IMR-90 (cell line): Measurements from ENCODE around the gene PSMC3. TPM values are rescaled to one million over a fixed set of nuclear protein-coding genes. Genes with fewer than 3 reads are reported as not detected.

Experiments used
- ATAC-seq: fragments of 200-7000 bp; cut with Tn5 transposase; 2 replicates; pipeline ENCODE4 v1.9.1; 2020; ENCODE audit warnings: low read depth, mild to moderate bottlenecking, moderate library complexity
- BruUV-seq: library from RNA; stranded (reverse); fragments of 400-500 nt; replicated peaks from 2 replicates; lab custom pipeline; 2021; lab: Mats Ljungman, UMichigan
- CTCF ChIA-PET: fragments of 300-600 bp; formaldehyde crosslinking; extraction: SDS; loops from one replicate; lab custom pipeline; 2021; ENCODE audit warnings: antibody characterized with exemption; lab: Yijun Ruan, JAX
- POLR2A ChIA-PET: fragments of 300-600 bp; sonication (Branson Sonifier 250); formaldehyde crosslinking; loops from one replicate; lab custom pipeline; 2022; ENCODE audit warnings: antibody characterized with exemption; ENCODE audit not compliant: unreplicated experiment; lab: Charles Lee
- DNase-seq: peaks from one replicate; pipeline ENCODE4 v3.0.0; 2013
- H2AFZ ChIP-seq: replicated peaks from 2 replicates; pipeline ENCODE3; 2013; ENCODE audit warnings: low read length, mild to moderate bottlenecking; ENCODE audit not compliant: poor library complexity
- H2AK5ac ChIP-seq: 2 replicates; pipeline ENCODE4 v1.6.1; 2013; ENCODE audit warnings: low read depth, low read length, inconsistent platforms
- H2AK9ac ChIP-seq: replicated peaks from 2 replicates; pipeline ENCODE3; 2013; ENCODE audit warnings: mild to moderate bottlenecking, low read depth, low read length, moderate library complexity; ENCODE audit not compliant: poor library complexity
- H2BK120ac ChIP-seq: 2 replicates; pipeline ENCODE4 v1.6.1; 2013; ENCODE audit warnings: low read depth, low read length, inconsistent platforms
- H2BK15ac ChIP-seq: 3 replicates; pipeline ENCODE4 v1.6.1; 2013; ENCODE audit warnings: low read depth, low read length, inconsistent platforms
- H2BK20ac ChIP-seq: 2 replicates; pipeline ENCODE4 v1.6.1; 2013; ENCODE audit warnings: low read depth, mild to moderate bottlenecking, inconsistent platforms, low read length, moderate library complexity
- H2BK5ac ChIP-seq: 2 replicates; pipeline ENCODE4 v1.6.1; 2013; ENCODE audit warnings: mild to moderate bottlenecking, low read depth, low read length, inconsistent platforms; ENCODE audit not compliant: poor library complexity, severe bottlenecking
- H3K14ac ChIP-seq: replicated peaks from 2 replicates; pipeline ENCODE4 v1.6.1; 2013; ENCODE audit warnings: low read depth, low read length, inconsistent platforms
- H3K18ac ChIP-seq: 2 replicates; pipeline ENCODE4 v1.6.1; 2013; ENCODE audit warnings: low read depth, low read length, control low read depth
- H3K23ac ChIP-seq: 2 replicates; pipeline ENCODE4 v1.6.1; 2013; ENCODE audit warnings: low read depth, low read length, inconsistent platforms
- H3K27ac ChIP-seq: 2 replicates; pipeline ENCODE4 v1.5.1; 2013; ENCODE audit warnings: mild to moderate bottlenecking, control low read depth, low read length; ENCODE audit not compliant: insufficient read depth
- H3K27me3 ChIP-seq: 2 replicates; pipeline ENCODE4 v1.6.1; 2013; ENCODE audit warnings: low read length; ENCODE audit not compliant: control insufficient read depth, insufficient read depth
- H3K36me3 ChIP-seq: 2 replicates; pipeline ENCODE4 v1.6.1; 2013; ENCODE audit warnings: low read length, mixed read lengths; ENCODE audit not compliant: control insufficient read depth, insufficient read depth
- H3K4ac ChIP-seq: 2 replicates; pipeline ENCODE4 v1.6.1; 2013; ENCODE audit warnings: low read depth, low read length, inconsistent platforms
- H3K4me1 ChIP-seq: 2 replicates; pipeline ENCODE4 v1.6.1; 2013; ENCODE audit warnings: low read length, mixed read lengths; ENCODE audit not compliant: control insufficient read depth, insufficient read depth
- H3K4me2 ChIP-seq: 2 replicates; pipeline ENCODE4 v1.6.1; 2013; ENCODE audit warnings: low read depth, mild to moderate bottlenecking, control low read depth, low read length, moderate library complexity
- H3K4me3 ChIP-seq: 2 replicates; pipeline ENCODE4 v1.5.1; 2013; ENCODE audit warnings: low read depth, mild to moderate bottlenecking, control low read depth, low read length, moderate library complexity; ENCODE audit not compliant: insufficient read depth
- H3K56ac ChIP-seq: 2 replicates; pipeline ENCODE4 v1.6.1; 2013; ENCODE audit warnings: low read length, inconsistent platforms; ENCODE audit not compliant: insufficient read depth; ENCODE audit errors: extremely low read depth
- H3K79me1 ChIP-seq, 2 experiments: 2 replicates each; pipeline ENCODE4 v1.6.1; 2013; ENCODE audit warnings: low read length in 2 of 2, inconsistent platforms in 1 of 2, low read depth in 1 of 2
- H3K9ac ChIP-seq: 2 replicates; pipeline ENCODE4 v1.6.1; 2013; ENCODE audit warnings: low read depth, low read length, control low read depth
- H3K9me1 ChIP-seq: 2 replicates; pipeline ENCODE4 v1.6.1; 2013; ENCODE audit warnings: low read length, inconsistent platforms; ENCODE audit not compliant: insufficient read depth
- H3K9me3 ChIP-seq: 2 replicates; pipeline ENCODE4 v1.6.1; 2013; ENCODE audit warnings: low read length; ENCODE audit not compliant: control insufficient read depth, insufficient read depth
- H4K20me1 ChIP-seq: 2 replicates; pipeline ENCODE4 v1.6.1; 2013; ENCODE audit warnings: low read length, inconsistent platforms; ENCODE audit not compliant: insufficient read depth
- H4K5ac ChIP-seq: 2 replicates; pipeline ENCODE4 v1.6.1; 2013; ENCODE audit warnings: mild to moderate bottlenecking, low read depth, low read length, control low read depth
- H4K8ac ChIP-seq, 2 experiments: 2 replicates each; pipeline ENCODE4 v1.6.1; 2013; ENCODE audit warnings: low read depth in 2 of 2, low read length in 2 of 2, control low read depth in 1 of 2, inconsistent platforms in 1 of 2
- H4K91ac ChIP-seq: 2 replicates; pipeline ENCODE4 v1.6.1; 2013; ENCODE audit warnings: low read depth, low read length, inconsistent platforms; ENCODE audit not compliant: insufficient read depth
- BHLHE40 ChIP-seq: fragments of 150-350 bp; IDR thresholded peaks from 2 replicates; pipeline ENCODE4 v1.6.1; 2016; ENCODE audit warnings: mild to moderate bottlenecking, low read depth, low read length
- CEBPB ChIP-seq: IDR thresholded peaks from 2 replicates; pipeline ENCODE4 v1.6.1; 2012; ENCODE audit warnings: low read depth, low read length, improper control_type of control experiment
- CHD1 ChIP-seq: IDR thresholded peaks from 2 replicates; pipeline ENCODE4 v1.6.1; 2012; ENCODE audit warnings: low read depth, low read length, improper control_type of control experiment
- CTCF ChIP-seq: conservative IDR thresholded peaks from 2 replicates; pipeline ENCODE4 v1.5.1; 2012; ENCODE audit warnings: mild to moderate bottlenecking, low read depth, low read length, improper control_type of control experiment
- ELK1 ChIP-seq: fragments of 150-350 bp; IDR thresholded peaks from 2 replicates; pipeline ENCODE4 v1.6.1; 2016; ENCODE audit warnings: low read depth, mild to moderate bottlenecking, low read length, moderate library complexity, borderline replicate concordance
- MAFK ChIP-seq: IDR thresholded peaks from 2 replicates; pipeline ENCODE4 v1.6.1; 2012; ENCODE audit warnings: low read depth, low read length, improper control_type of control experiment
- MXI1 ChIP-seq: IDR thresholded peaks from 2 replicates; pipeline ENCODE4 v1.6.1; 2012; ENCODE audit warnings: low read depth, mild to moderate bottlenecking, low read length, moderate library complexity, borderline replicate concordance
- NFE2L2 ChIP-seq: fragments of 150-350 bp; IDR thresholded peaks from 2 replicates; pipeline ENCODE4 v1.6.1; 2016; ENCODE audit warnings: low read depth, mild to moderate bottlenecking, low read length
- POLR2A ChIP-seq: IDR thresholded peaks from 2 replicates; pipeline ENCODE4 v1.6.1; 2012; ENCODE audit warnings: mild to moderate bottlenecking, low read depth, low read length
- RAD21 ChIP-seq: IDR thresholded peaks from 2 replicates; pipeline ENCODE4 v1.6.1; 2012; ENCODE audit warnings: low read length, improper control_type of control experiment
- SMC3 ChIP-seq: fragments of 150-350 bp; IDR thresholded peaks from 2 replicates; pipeline ENCODE4 v1.6.1; 2016; ENCODE audit warnings: low read depth, mild to moderate bottlenecking, antibody characterized with exemption, low read length, moderate library complexity
- USF2 ChIP-seq: fragments of 150-350 bp; IDR thresholded peaks from 2 replicates; pipeline ENCODE4 v1.6.1; 2017; ENCODE audit warnings: mild to moderate bottlenecking, antibody characterized with exemption, low read length, low read depth
- WGBS, 2 experiments: methylation state at CpG; one replicate each; pipeline versions ENCODE4 v1.1.5 to v1.1.7; 2013; ENCODE audit warnings: missing lambda C conversion rate in 2 of 2; ENCODE audit not compliant: insufficient read length in 1 of 2; ENCODE audit errors: extremely low coverage in 2 of 2; 5-methylcytosine and 5-hydroxymethylcytosine counted together
- dilution Hi-C: fragments of 300-500 bp; cut with HindIII; formaldehyde crosslinking; loops from one replicate; pipeline ENCODE4 v1.14.3; 2018; ENCODE audit warnings: low sequenced_read_pairs; ENCODE audit not compliant: unreplicated experiment
- in situ Hi-C: fragments of 300-500 bp; cut with MboI; formaldehyde crosslinking; loops from 3 replicates; pipeline ENCODE4 v1.14.3; 2019; ENCODE audit warnings: low sequenced_read_pairs, inconsistent platforms, mixed read lengths
- intact Hi-C: fragments of 100-400 bp; cut with micrococcal nuclease; formaldehyde crosslinking; loops from 2 replicates; pipeline ENCODE4 v1.10.0; 2022
- polyA plus RNA-seq, 3 experiments: library from polyadenylated mRNA; depleted of rRNA; stranded (reverse); fragments of >200 nt; gene quantifications; 2 replicates each; pipeline ENCODE4 v1.2.3, GENCODE V29; 2012; ENCODE audit warnings: low replicate concordance in 1 of 3
- total RNA-seq: library from RNA; depleted of rRNA; stranded (reverse); fragments of >200 nt; gene quantifications from 2 replicates; pipeline ENCODE4 v1.2.3, GENCODE V29; 2012

The PSMC3 gene
- total and polyA plus RNA-seq, 2 of the 4 experiments (the other 2 are of a cell fraction): 238 to 253 TPM

GRCh38 chr11:47406896-47407745, 19.1 kb downstream of the PSMC3 start:
- Histone ChIP-seq H3K79me1 (peaks cover 0 to 41% of the 10 kb centered on the region in 2 experiments; a peak in 2 of 4 replicates), H3K36me3 (peaks cover 17% of the 10 kb centered on the region; the same call in 1 of the 2 replicates), H4K8ac (peak overlapping the region; percentile 95 to 97), H3K23ac (peak overlapping the region; percentile 86), H2BK15ac (peak overlapping the region; percentile 59; the same call in 1 of the 3 replicates), H3K9ac (peak overlapping the region; percentile 73), H2AK9ac (peak overlapping the region; percentile 95), H3K56ac (peak overlapping the region; percentile 95), H2BK5ac (peak overlapping the region; percentile 65), H3K27ac (peak overlapping the region; percentile 76), H2AFZ (peak overlapping the region; percentile 93), H2AK5ac (peak overlapping the region; percentile 98), H2BK120ac (peak overlapping the region; percentile 75), H4K91ac (peak overlapping the region; percentile 87), H3K14ac (peak overlapping the region; percentile 97), H3K4me3 (peak overlapping the region; percentile 50), H3K4ac (peak overlapping the region; percentile 95), H3K4me2 (peak overlapping the region; percentile 75), H4K5ac (peak overlapping the region; percentile 71), H3K9me3 (no peaks in the 10 kb centered on the region), H3K4me1 (peaks cover 19% of the 10 kb centered on the region), H2BK20ac (peak overlapping the region; percentile 62), H4K20me1 (0 out of 2 replicates have a peak, but pooled peaks cover 21% of the 10 kb centered on the region), H3K18ac (peak overlapping the region; percentile 13; the same call in 1 of the 2 replicates), H3K27me3 (no peaks in the 10 kb centered on the region), H3K9me1 (peaks cover 8% of the 10 kb centered on the region; the same call in 1 of the 2 replicates)
- TF ChIP-seq CTCF: 0 out of 2 replicates have a peak, but pooled peaks have one; percentile 14
- no peak for TF ChIP-seq ELK1
- TF ChIP-seq RAD21: no peak
- no peak for TF ChIP-seq POLR2A
- peak; percentile 89 for TF ChIP-seq CEBPB
- TF ChIP-seq USF2: no peak
- peak; percentile 30; the same call in 1 of the 2 replicates for TF ChIP-seq MAFK
- TF ChIP-seq BHLHE40: no peak
- no peak for TF ChIP-seq SMC3
- TF ChIP-seq NFE2L2: no peak
- TF ChIP-seq MXI1: no peak
- no peak for TF ChIP-seq CHD1
- intact Hi-C loops (loop anchor here (5.0 kb wide), 2 partner anchors 150 to 210 kb away; partner anchors contain the start of gene NR1H3), dilution Hi-C loops (no loop called here), in situ Hi-C loops (no loop called here)
- peak; percentile 18 for DNase-seq
- BruUV-seq: no TSS peak
- ChIA-PET CTCF (interaction anchor here (1.0 kb wide), 1 partner anchor 33 kb away, joined by 3 read pairs; no protein-coding TSS in a partner anchor), POLR2A (interaction anchor here (0.6 kb wide), 1 partner anchor 244 kb away, joined by 3 read pairs; no protein-coding TSS in a partner anchor)
- WGBS, 2 experiments: 80% methylated on average over 7 of the region's 12 CpGs; no CpG with 5 or more reads in 1 of the 2 experiments
- ATAC-seq: no peak
